Fibroblast of villous mesenchyme (primary cell): ENCODE data around the gene AKAP10. TPM values are rescaled to one million over a fixed set of nuclear protein-coding genes. Genes with fewer than 3 reads are reported as not detected.

ENCODE experiments used
- DNase-seq: peaks from one replicate; pipeline ENCODE4 v3.0.0-alpha.2; 2010; ENCODE audit warnings: low read depth
- H3K4me3 ChIP-seq: 2 replicates; pipeline ENCODE4 v1.5.1; 2011; ENCODE audit warnings: low read depth, mild to moderate bottlenecking, low read length
- CTCF ChIP-seq: IDR thresholded peaks from 2 replicates; pipeline ENCODE4 v1.5.1; 2012; ENCODE audit warnings: low read depth, mild to moderate bottlenecking, low read length; ENCODE audit not compliant: insufficient read depth
- total RNA-seq: library from RNA; depleted of rRNA; stranded (reverse); fragments of >200 nt; gene quantifications from 2 replicates; pipeline ENCODE4 v1.2.3, GENCODE V29; 2012

Gene AKAP10
- total RNA-seq, 1 donor = 32.8 TPM

GRCh38 chr17:20010099-20010863 lies 32.7 kb upstream of the AKAP10 start:
- peak overlapping the region; percentile 49 for H3K4me3 ChIP-seq
- peak; percentile 68 for DNase-seq
- peak; percentile 56 for TF ChIP-seq CTCF

- no peak for TF ChIP-seq CTCF
Measured at GRCh38 chr17:20009302-20010098, 31.9 kb upstream of the AKAP10 start, which contains the start of gene SPECC1. SPECC1 (plus strand) TSS chr17:20009359; CDS start chr17:20096652, 87,293 bp downstream.

GRCh38 chr17:20009052-20009301 lies 31.3 kb upstream of the AKAP10 start:
- peak; percentile 86 for TF ChIP-seq CTCF
- no peak for DNase-seq

More at GRCh38 chr17:20009302-20010098, 31.9 kb upstream of the AKAP10 start, which contains the start of gene SPECC1:
- DNase-seq = peak; percentile 41
- H3K4me3 ChIP-seq = peak within 1 kb of the TSS; percentile 64

GRCh38 chr17:20008242-20009051 lies 30.8 kb upstream of the AKAP10 start:
- peak overlapping the region; percentile 64 for H3K4me3 ChIP-seq
- no peak for TF ChIP-seq CTCF
- DNase-seq = no peak

More at GRCh38 chr17:20009052-20009301, 31.3 kb upstream of the AKAP10 start:
- H3K4me3 ChIP-seq = peak overlapping the region; percentile 64

GRCh38 chr17:19996502-19996901 lies 18.9 kb upstream of the AKAP10 start:
- DNase-seq = peak; percentile 27
- TF ChIP-seq CTCF = no peak

GRCh38 chr17:19996086-19996485 lies 18.5 kb upstream of the AKAP10 start:
- no peak for TF ChIP-seq CTCF
- DNase-seq = peak; percentile 6
- no peak overlapping the region for H3K4me3 ChIP-seq

More at GRCh38 chr17:19996502-19996901, 18.9 kb upstream of the AKAP10 start:
- no peak overlapping the region for H3K4me3 ChIP-seq
